Prostate gland (tissue), 2 donors: ENCODE measurements around the gene TMPRSS15.

Source experiments
- POLR2AphosphoS5 ChIP-seq: sonication (generic); formaldehyde crosslinking; IDR thresholded peaks from one replicate; pipeline ENCODE4 v1.6.1; 2017; ENCODE audit warnings: antibody characterized with exemption
- TF ChIP-seq, protein P1 (sequence below), 4 experiments: fragments of 200-600 bp in 2 of 4; fragments of 450-650 bp in 2 of 4; sonication (generic) in 2 of 4; IDR thresholded peaks; 1 replicate in 3 of 4; 2 replicates in 1 of 4; pipeline ENCODE4 v1.5.1; 2016 to 2019; ENCODE audit warnings: antibody characterized with exemption in 4 of 4, mild to moderate bottlenecking in 2 of 4, moderate library complexity in 2 of 4

GRCh38 chr21:18274370-18274769, 129.2 kb downstream of the TMPRSS15 start:
- TF ChIP-seq, protein P1, sequence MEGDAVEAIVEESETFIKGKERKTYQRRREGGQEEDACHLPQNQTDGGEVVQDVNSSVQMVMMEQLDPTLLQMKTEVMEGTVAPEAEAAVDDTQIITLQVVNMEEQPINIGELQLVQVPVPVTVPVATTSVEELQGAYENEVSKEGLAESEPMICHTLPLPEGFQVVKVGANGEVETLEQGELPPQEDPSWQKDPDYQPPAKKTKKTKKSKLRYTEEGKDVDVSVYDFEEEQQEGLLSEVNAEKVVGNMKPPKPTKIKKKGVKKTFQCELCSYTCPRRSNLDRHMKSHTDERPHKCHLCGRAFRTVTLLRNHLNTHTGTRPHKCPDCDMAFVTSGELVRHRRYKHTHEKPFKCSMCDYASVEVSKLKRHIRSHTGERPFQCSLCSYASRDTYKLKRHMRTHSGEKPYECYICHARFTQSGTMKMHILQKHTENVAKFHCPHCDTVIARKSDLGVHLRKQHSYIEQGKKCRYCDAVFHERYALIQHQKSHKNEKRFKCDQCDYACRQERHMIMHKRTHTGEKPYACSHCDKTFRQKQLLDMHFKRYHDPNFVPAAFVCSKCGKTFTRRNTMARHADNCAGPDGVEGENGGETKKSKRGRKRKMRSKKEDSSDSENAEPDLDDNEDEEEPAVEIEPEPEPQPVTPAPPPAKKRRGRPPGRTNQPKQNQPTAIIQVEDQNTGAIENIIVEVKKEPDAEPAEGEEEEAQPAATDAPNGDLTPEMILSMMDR (IDR thresholded peaks at IDR 0.05): no peak
- TF ChIP-seq POLR2AphosphoS5: no peak
